Stimulated activated CD8-positive, alpha-beta memory T cell treated with anti-CD3 and anti-CD28 coated beads, Interleukin-4, amount 100 ng/mL, for 1 hour (primary cell): ENCODE measurements around the gene ATAD3C.
"Not testable (repeated sequence)": the region's sequence is repeated elsewhere in the genome, so short reads cannot be mapped to it uniquely, and the experiment has no call there.

Source experiments
- DNase-seq, 2 donors: peaks; one replicate each; pipeline ENCODE4 v3.0.0-alpha.2; 2020; ENCODE audit warnings: low read depth in 2 of 2, low spot score in 1 of 2

The ATAD3C gene

GRCh38 chr1:1418464-1419362 lies 30.8 kb upstream of the ATAD3C start:
- DNase-seq = no peak

GRCh38 chr1:1419363-1419812 lies 30.1 kb upstream of the ATAD3C start:
- no peak for DNase-seq

GRCh38 chr1:1419813-1420653 lies 29.5 kb upstream of the ATAD3C start:
- no peak for DNase-seq

GRCh38 chr1:1420654-1421141 lies 28.8 kb upstream of the ATAD3C start:
- DNase-seq = no peak

GRCh38 chr1:1421147-1421906 lies 28.2 kb upstream of the ATAD3C start, which contains the start of gene ANKRD65:
TSS of gene ANKRD65 (minus strand) at chr1:1421276. CDS start at chr1:1421005, 271 bp downstream.
- no peak for DNase-seq

GRCh38 chr1:1421907-1422464 lies 27.5 kb upstream of the ATAD3C start:
- DNase-seq = no peak

- DNase-seq = no peak
Measured at GRCh38 chr1:1422465-1423244, 26.8 kb upstream of the ATAD3C start.

- DNase-seq = no peak
Measured at GRCh38 chr1:1423245-1423597, 26.3 kb upstream of the ATAD3C start.

- DNase-seq = no peak
Measured at GRCh38 chr1:1424707-1425106, 24.8 kb upstream of the ATAD3C start.

GRCh38 chr1:1425426-1425752 lies 24.1 kb upstream of the ATAD3C start:
- no peak for DNase-seq

- DNase-seq = no peak
Measured at GRCh38 chr1:1425753-1426495, 23.6 kb upstream of the ATAD3C start.

- no peak for DNase-seq
Measured at GRCh38 chr1:1426496-1427105, 22.9 kb upstream of the ATAD3C start.

GRCh38 chr1:1427106-1427819 lies 22.2 kb upstream of the ATAD3C start:
- no peak for DNase-seq

GRCh38 chr1:1427820-1428148 lies 21.7 kb upstream of the ATAD3C start:
- DNase-seq = no peak

GRCh38 chr1:1428174-1428573 lies 21.3 kb upstream of the ATAD3C start:
- DNase-seq = no peak

GRCh38 chr1:1428967-1429366 lies 20.5 kb upstream of the ATAD3C start:
- not testable (repeated sequence) for DNase-seq

- no peak for DNase-seq
Measured at GRCh38 chr1:1429671-1430073, 19.8 kb upstream of the ATAD3C start.
